HG02759 (cell line): Measurements from ENCODE around the gene FAAP24.
"Not testable (repeated sequence)": the region's sequence is repeated elsewhere in the genome, so short reads cannot be mapped to it uniquely, and the experiment has no call there.

ENCODE experiments used
- ATAC-seq: cut with Tn5 transposase; IDR thresholded peaks from one replicate; pipeline ENCODE4 v1.9.1; 2021; ENCODE audit warnings: mild to moderate bottlenecking, moderate library complexity; ENCODE audit not compliant: unreplicated experiment

The FAAP24 gene

GRCh38 chr19:32997716-32998355 is 25.8 kb downstream of the FAAP24 start:
- no peak for ATAC-seq

- ATAC-seq: no peak
These were observed 26.7 kb downstream of the FAAP24 start for GRCh38 chr19:32998722-32999121.

- no peak for ATAC-seq
These were observed 28.5 kb downstream of the FAAP24 start for GRCh38 chr19:33000510-33000909.

GRCh38 chr19:33000910-33001309 is 28.9 kb downstream of the FAAP24 start:
- ATAC-seq: no peak

- not testable (repeated sequence) for ATAC-seq
These were observed 30.3 kb downstream of the FAAP24 start for GRCh38 chr19:33002126-33002865.

GRCh38 chr19:33003424-33004024 is 31.5 kb downstream of the FAAP24 start:
- not testable (repeated sequence) for ATAC-seq

- no peak for ATAC-seq
These were observed 33.4 kb downstream of the FAAP24 start for GRCh38 chr19:33005440-33005839.

GRCh38 chr19:33008738-33009137 is 36.7 kb downstream of the FAAP24 start:
- ATAC-seq: no peak

- not testable (repeated sequence) for ATAC-seq
These were observed 38.8 kb downstream of the FAAP24 start for GRCh38 chr19:33010891-33011290.

GRCh38 chr19:33022472-33023116 is 50.6 kb downstream of the FAAP24 start:
- no peak for ATAC-seq

- no peak for ATAC-seq
These were observed 52.4 kb downstream of the FAAP24 start for GRCh38 chr19:33024398-33024797.

GRCh38 chr19:33025468-33026238 is 53.6 kb downstream of the FAAP24 start:
- ATAC-seq: not testable (repeated sequence)

GRCh38 chr19:33026602-33027001 is 54.6 kb downstream of the FAAP24 start:
- not testable (repeated sequence) for ATAC-seq
